Esophagus squamous epithelium (tissue), 4 donors: ENCODE measurements around the gene MTCL1.

Experiments used
- CTCF ChIP-seq, 6 experiments: fragments of 450-650 bp in 4 of 6; fragments of 200-600 bp in 2 of 6; sonication (generic) in 2 of 6; IDR thresholded peaks; one replicate each; pipeline ENCODE4 v1.5.1; 2016 to 2019; ENCODE audit warnings: antibody characterized with exemption in 6 of 6, mild to moderate bottlenecking in 4 of 6, moderate library complexity in 4 of 6
- POLR2A ChIP-seq, 4 donors: fragments of 450-650 bp; IDR thresholded peaks; one replicate each; pipeline ENCODE4 v1.6.1; 2017; ENCODE audit warnings: antibody characterized with exemption in 4 of 4, mild to moderate bottlenecking in 4 of 4, moderate library complexity in 3 of 4

GRCh38 chr18:8721716-8722115, 16.4 kb downstream of the MTCL1 start:
- no peak for TF ChIP-seq CTCF (IDR thresholded peaks at IDR 0.05)
- TF ChIP-seq POLR2A (IDR thresholded peaks at IDR 0.05) = no peak
